Measurements from ENCODE around the gene APCDD1L.
"Not testable (repeated sequence)": the region's sequence is repeated elsewhere in the genome, so short reads cannot be mapped to it uniquely, and the experiment has no call there.

The APCDD1L gene

GRCh38 chr20:58416057-58416456, 99.1 kb downstream of the APCDD1L start:
- DNase-seq (ENCODE audit: low read depth, low spot score) = no peak

DNA sequence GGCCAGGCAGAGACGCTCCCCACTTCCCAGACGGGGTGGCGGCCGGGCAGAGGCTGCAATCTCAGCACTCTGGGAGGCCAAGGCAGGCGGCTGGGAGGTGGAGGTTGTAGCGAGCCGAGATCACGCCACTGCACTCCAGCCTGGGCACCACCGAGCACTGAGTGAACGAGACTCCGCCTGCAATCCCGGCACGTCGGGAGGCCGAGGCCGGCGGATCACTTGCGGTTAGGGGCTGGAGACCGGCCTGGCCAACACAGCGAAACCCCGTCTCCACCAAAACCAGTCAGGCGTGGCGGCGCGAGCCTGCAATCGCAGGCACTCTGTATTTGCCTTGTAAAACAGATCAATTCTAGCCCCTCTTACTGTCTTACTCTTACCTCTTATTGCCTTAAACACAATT, 100.4 kb downstream of the APCDD1L start:
- DNase-seq (ENCODE audit: low read depth, low spot score) = not testable (repeated sequence)

DNA sequence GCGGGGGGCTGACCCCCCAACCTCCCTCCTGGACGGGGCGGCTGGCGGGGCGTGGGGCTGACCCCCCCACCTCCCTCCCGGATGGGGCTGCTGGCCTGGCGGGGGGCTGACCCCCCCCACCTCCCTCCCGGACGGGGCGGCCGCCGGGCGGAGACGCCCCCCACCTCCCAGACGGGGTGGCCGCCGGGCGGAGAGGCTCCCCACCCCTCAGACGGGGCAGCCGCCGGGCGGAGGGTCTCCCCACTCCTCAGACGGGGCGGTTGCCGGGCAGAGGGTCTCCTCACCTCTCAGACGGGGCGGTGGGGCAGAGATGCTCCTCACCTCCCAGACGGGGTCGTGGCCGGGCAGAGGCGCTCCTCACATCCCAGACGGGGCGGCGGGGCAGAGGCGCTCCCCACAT, 101.0 kb downstream of the APCDD1L start:
- DNase-seq (ENCODE audit: low read depth, low spot score) = not testable (repeated sequence)

Measured in smooth muscle cell of the brain vasculature (primary cell).